Measurements from ENCODE around the gene DUSP16.
"Not testable (repeated sequence)": the region's sequence is repeated elsewhere in the genome, so short reads cannot be mapped to it uniquely, and the experiment has no call there.

Gene DUSP16

DNA sequence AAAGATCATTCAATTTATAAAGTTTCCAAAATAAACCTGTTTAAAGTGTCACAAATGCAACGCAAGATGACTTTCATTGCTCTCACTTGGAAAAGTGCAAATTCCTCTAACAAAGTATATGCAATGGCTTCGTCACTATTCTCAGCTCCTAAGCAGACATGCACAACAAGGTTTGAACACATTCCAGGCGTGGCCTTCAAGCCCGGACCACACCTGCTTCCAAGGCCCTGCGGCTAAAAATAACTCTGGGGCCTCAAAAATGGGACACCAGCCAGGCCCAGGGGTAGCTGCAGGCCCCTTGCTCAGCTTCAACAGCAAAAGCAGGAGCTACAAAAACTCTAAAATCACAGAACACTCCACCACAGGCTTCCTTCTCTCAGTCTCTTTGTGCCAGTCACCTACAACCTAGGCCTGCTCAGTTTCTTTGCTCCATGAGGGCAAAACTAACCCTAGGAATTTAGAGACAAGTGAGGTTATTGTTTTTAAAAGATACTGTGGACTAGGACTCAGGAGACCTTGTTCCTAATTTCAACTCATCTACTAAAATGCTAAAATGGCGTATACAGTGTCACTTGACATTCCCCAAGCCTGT, 29.3 kb downstream of the DUSP16 start:
- Histone ChIP-seq H3K36me3 (ENCODE audit: control insufficient read depth, insufficient read depth, low read length) (no peaks in the 10 kb centered on the region; the same call in 1 of the 2 replicates), H3K9me3 (ENCODE audit: control insufficient read depth, insufficient read depth, low read depth, low read length) (no peaks in the 10 kb centered on the region), H3K9ac (ENCODE audit: low read length) (no peak overlapping the region), H3K27ac (ENCODE audit: low read depth, low read length) (peak overlapping the region; percentile 7; the same call in 1 of the 2 replicates), H3K4me1 (ENCODE audit: control insufficient read depth, insufficient read depth, low read length) (peaks cover 16% of the 10 kb centered on the region), H3K27me3 (ENCODE audit: control insufficient read depth, insufficient read depth, low read length) (no peaks in the 10 kb centered on the region), H3K4me3 (ENCODE audit: low read depth, low read length) (no peak overlapping the region)

- H3K9me3 ChIP-seq (ENCODE audit: control insufficient read depth, insufficient read depth, low read depth, low read length), result no peaks in the 10 kb centered on the region
- no peaks in the 10 kb centered on the region for H3K27me3 ChIP-seq (ENCODE audit: control insufficient read depth, insufficient read depth, low read length)
- H3K4me3 ChIP-seq (ENCODE audit: low read depth, low read length), result no peak overlapping the region
- H3K36me3 ChIP-seq (ENCODE audit: control insufficient read depth, insufficient read depth, low read length), result no peaks in the 10 kb centered on the region; the same call in 1 of the 2 replicates
- no peak overlapping the region for H3K27ac ChIP-seq (ENCODE audit: low read depth, low read length)
- H3K4me1 ChIP-seq (ENCODE audit: control insufficient read depth, insufficient read depth, low read length), result peaks cover 27% of the 10 kb centered on the region
- no peak overlapping the region for H3K9ac ChIP-seq (ENCODE audit: low read length)
Measured at GRCh38 chr12:12531194-12531593, 31.5 kb downstream of the DUSP16 start.

DNA sequence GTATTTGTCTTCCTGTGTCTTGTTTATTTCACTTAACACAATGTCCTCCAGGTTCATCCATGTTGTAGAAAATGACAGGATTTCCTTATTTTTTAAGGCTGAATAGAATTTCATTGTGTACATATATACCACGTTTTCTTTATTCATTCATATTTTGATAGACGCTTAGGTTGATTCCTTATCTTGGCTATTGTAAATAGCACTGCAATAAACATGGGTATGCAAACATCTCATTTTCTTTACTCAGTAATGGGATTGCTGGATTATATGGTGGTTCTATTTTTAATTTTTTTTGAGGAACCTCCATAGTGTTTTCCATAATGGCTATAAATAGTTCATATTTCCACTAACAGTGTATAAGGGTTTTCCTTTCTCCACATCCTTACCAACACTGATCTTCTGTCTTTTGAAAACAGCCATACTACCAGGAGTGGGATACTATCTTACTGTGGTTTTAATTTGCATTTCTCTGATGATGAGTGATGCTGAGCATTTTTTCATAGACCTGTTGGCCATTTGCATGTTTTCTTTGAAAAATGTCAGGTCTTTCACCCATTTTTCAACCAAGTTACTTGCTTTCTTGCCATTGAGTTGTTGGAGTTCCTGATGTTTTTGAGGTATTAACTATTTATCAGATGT, 32.8 kb downstream of the DUSP16 start:
- H3K36me3 ChIP-seq (ENCODE audit: control insufficient read depth, insufficient read depth, low read length), result no peaks in the 10 kb centered on the region; the same call in 1 of the 2 replicates
- peaks cover 27% of the 10 kb centered on the region for H3K4me1 ChIP-seq (ENCODE audit: control insufficient read depth, insufficient read depth, low read length)
- H3K27ac ChIP-seq (ENCODE audit: low read depth, low read length), result no peak overlapping the region
- H3K4me3 ChIP-seq (ENCODE audit: low read depth, low read length), result no peak overlapping the region
- H3K27me3 ChIP-seq (ENCODE audit: control insufficient read depth, insufficient read depth, low read length), result no peaks in the 10 kb centered on the region
- H3K9ac ChIP-seq (ENCODE audit: low read length), result no peak overlapping the region
- H3K9me3 ChIP-seq (ENCODE audit: control insufficient read depth, insufficient read depth, low read depth, low read length), result no peaks in the 10 kb centered on the region

GRCh38 chr12:12528361-12529270, 34.0 kb downstream of the DUSP16 start:
- H3K36me3 ChIP-seq (ENCODE audit: control insufficient read depth, insufficient read depth, low read length), result no peaks in the 10 kb centered on the region; the same call in 1 of the 2 replicates
- H3K4me1 ChIP-seq (ENCODE audit: control insufficient read depth, insufficient read depth, low read length), result peaks cover 24% of the 10 kb centered on the region
- no peaks in the 10 kb centered on the region for H3K27me3 ChIP-seq (ENCODE audit: control insufficient read depth, insufficient read depth, low read length)
- no peak overlapping the region for H3K4me3 ChIP-seq (ENCODE audit: low read depth, low read length)
- H3K27ac ChIP-seq (ENCODE audit: low read depth, low read length), result no peak overlapping the region
- no peaks in the 10 kb centered on the region for H3K9me3 ChIP-seq (ENCODE audit: control insufficient read depth, insufficient read depth, low read depth, low read length)
- no peak overlapping the region for H3K9ac ChIP-seq (ENCODE audit: low read length)

GRCh38 chr12:12527820-12528296, 34.8 kb downstream of the DUSP16 start:
- Histone ChIP-seq H3K4me3 (ENCODE audit: low read depth, low read length) (no peak overlapping the region), H3K27ac (ENCODE audit: low read depth, low read length) (no peak overlapping the region), H3K9ac (ENCODE audit: low read length) (no peak overlapping the region), H3K9me3 (ENCODE audit: control insufficient read depth, insufficient read depth, low read depth, low read length) (no peaks in the 10 kb centered on the region), H3K27me3 (ENCODE audit: control insufficient read depth, insufficient read depth, low read length) (no peaks in the 10 kb centered on the region), H3K4me1 (ENCODE audit: control insufficient read depth, insufficient read depth, low read length) (peaks cover 19% of the 10 kb centered on the region), H3K36me3 (ENCODE audit: control insufficient read depth, insufficient read depth, low read length) (no peaks in the 10 kb centered on the region; the same call in 1 of the 2 replicates)

DNA sequence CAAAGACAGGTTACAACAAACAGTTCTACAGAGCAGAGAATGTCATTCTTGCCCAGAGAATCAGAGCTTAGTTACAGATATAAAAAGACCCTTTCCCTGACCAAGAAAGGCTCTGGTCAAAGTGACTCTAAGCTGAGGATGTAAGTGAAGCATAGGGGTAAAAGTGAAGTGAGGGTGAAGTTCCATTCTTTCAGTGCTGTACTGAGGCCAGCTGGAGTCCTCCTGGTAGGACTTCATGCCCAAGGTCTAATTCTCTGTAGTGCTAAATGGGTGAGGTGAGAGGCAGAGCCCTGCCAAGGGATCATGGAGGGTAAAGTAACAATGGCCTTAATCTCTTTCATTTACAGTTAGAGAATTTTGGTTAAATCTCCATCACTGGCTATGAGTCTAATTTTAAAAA, 38.5 kb downstream of the DUSP16 start:
- Histone ChIP-seq H3K27ac (ENCODE audit: low read depth, low read length) (no peak overlapping the region), H3K9me3 (ENCODE audit: control insufficient read depth, insufficient read depth, low read depth, low read length) (no peaks in the 10 kb centered on the region), H3K4me3 (ENCODE audit: low read depth, low read length) (no peak overlapping the region), H3K9ac (ENCODE audit: low read length) (no peak overlapping the region), H3K4me1 (ENCODE audit: control insufficient read depth, insufficient read depth, low read length) (peaks cover 48% of the 10 kb centered on the region), H3K36me3 (ENCODE audit: control insufficient read depth, insufficient read depth, low read length) (peaks cover 7% of the 10 kb centered on the region; the same call in 1 of the 2 replicates), H3K27me3 (ENCODE audit: control insufficient read depth, insufficient read depth, low read length) (no peaks in the 10 kb centered on the region)

DNA sequence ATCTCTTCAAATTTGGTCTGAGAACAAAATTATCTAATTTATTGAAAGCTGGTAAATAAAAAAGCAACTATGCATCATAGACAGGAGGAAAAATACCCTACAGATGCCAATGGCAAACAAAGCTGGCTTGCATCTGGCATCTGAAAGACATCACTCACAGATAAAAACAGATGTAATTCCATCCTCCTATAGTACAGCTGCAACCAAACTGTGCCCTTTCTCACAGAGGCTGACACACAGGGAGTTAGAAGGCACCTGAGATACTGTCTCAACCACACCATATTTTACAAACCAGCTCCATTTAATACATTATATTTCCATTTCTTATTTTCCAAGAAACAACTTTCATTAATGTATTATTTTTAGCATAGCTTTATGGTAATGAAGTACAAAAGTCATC, 39.4 kb downstream of the DUSP16 start:
- Histone ChIP-seq H3K36me3 (ENCODE audit: control insufficient read depth, insufficient read depth, low read length) (peaks cover 15% of the 10 kb centered on the region), H3K27ac (ENCODE audit: low read depth, low read length) (no peak overlapping the region), H3K9me3 (ENCODE audit: control insufficient read depth, insufficient read depth, low read depth, low read length) (no peaks in the 10 kb centered on the region), H3K4me1 (ENCODE audit: control insufficient read depth, insufficient read depth, low read length) (peaks cover 45% of the 10 kb centered on the region), H3K27me3 (ENCODE audit: control insufficient read depth, insufficient read depth, low read length) (no peaks in the 10 kb centered on the region), H3K4me3 (ENCODE audit: low read depth, low read length) (no peak overlapping the region), H3K9ac (ENCODE audit: low read length) (no peak overlapping the region)

GRCh38 chr12:12522657-12523056, 40.0 kb downstream of the DUSP16 start:
- not testable (repeated sequence) for H3K27me3 ChIP-seq (ENCODE audit: control insufficient read depth, insufficient read depth, low read length); H3K9me3 ChIP-seq (ENCODE audit: control insufficient read depth, insufficient read depth, low read depth, low read length); H3K27ac ChIP-seq (ENCODE audit: low read depth, low read length); H3K9ac ChIP-seq (ENCODE audit: low read length); H3K4me3 ChIP-seq (ENCODE audit: low read depth, low read length)
- Histone ChIP-seq H3K4me1 (ENCODE audit: control insufficient read depth, insufficient read depth, low read length) (peaks cover 39% of the 10 kb centered on the region), H3K36me3 (ENCODE audit: control insufficient read depth, insufficient read depth, low read length) (peaks cover 20% of the 10 kb centered on the region)

DNA sequence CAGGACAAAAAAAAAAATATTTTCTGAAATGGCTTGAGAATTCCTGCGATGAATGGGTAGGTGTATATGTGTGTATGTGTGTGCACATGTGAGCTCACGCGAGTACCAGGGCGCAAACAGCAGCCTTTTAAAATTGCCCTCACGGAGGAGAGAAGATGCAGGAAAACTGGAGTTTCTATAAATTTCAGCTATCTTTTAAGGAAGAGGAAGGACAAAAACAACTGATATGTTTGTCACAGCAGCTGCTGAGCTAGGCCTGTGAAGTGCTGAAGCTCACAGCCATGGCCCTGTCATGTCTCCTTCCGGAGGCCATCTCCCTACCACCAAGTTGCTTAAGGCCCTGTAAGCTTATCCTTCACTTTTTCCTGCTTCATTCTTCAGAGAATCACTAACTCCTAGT, 40.8 kb downstream of the DUSP16 start:
- Histone ChIP-seq H3K9me3 (ENCODE audit: control insufficient read depth, insufficient read depth, low read depth, low read length) (no peaks in the 10 kb centered on the region), H3K27ac (ENCODE audit: low read depth, low read length) (no peak overlapping the region), H3K4me3 (ENCODE audit: low read depth, low read length) (no peak overlapping the region), H3K27me3 (ENCODE audit: control insufficient read depth, insufficient read depth, low read length) (no peaks in the 10 kb centered on the region), H3K4me1 (ENCODE audit: control insufficient read depth, insufficient read depth, low read length) (peaks cover 37% of the 10 kb centered on the region), H3K36me3 (ENCODE audit: control insufficient read depth, insufficient read depth, low read length) (peaks cover 27% of the 10 kb centered on the region), H3K9ac (ENCODE audit: low read length) (no peak overlapping the region)

DNA sequence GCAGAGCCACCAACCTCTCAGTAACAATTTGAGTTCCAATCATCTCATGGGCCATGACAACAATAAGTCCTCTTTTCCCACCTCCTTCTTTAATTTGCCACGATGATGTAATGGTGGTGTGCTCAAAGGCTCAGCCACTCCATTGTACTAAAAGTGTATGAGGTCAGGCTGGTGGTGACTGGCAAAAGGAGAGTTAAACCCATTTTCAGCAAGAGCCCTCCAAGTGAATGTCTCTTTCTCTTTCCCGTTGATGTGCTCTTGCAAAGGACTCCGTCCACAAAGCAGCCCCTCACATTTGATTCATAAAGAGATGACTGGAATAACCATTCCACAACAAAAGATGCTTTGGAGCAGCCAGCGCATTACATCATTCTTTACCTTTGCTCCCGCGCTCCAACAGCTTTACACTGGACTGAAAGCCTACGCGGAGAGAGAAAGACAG, 41.6 kb downstream of the DUSP16 start:
- Histone ChIP-seq H3K27me3 (ENCODE audit: control insufficient read depth, insufficient read depth, low read length) (no peaks in the 10 kb centered on the region), H3K4me1 (ENCODE audit: control insufficient read depth, insufficient read depth, low read length) (peaks cover 34% of the 10 kb centered on the region), H3K27ac (ENCODE audit: low read depth, low read length) (no peak overlapping the region), H3K9ac (ENCODE audit: low read length) (no peak overlapping the region), H3K4me3 (ENCODE audit: low read depth, low read length) (no peak overlapping the region), H3K36me3 (ENCODE audit: control insufficient read depth, insufficient read depth, low read length) (peaks cover 32% of the 10 kb centered on the region), H3K9me3 (ENCODE audit: control insufficient read depth, insufficient read depth, low read depth, low read length) (no peaks in the 10 kb centered on the region)

DNA sequence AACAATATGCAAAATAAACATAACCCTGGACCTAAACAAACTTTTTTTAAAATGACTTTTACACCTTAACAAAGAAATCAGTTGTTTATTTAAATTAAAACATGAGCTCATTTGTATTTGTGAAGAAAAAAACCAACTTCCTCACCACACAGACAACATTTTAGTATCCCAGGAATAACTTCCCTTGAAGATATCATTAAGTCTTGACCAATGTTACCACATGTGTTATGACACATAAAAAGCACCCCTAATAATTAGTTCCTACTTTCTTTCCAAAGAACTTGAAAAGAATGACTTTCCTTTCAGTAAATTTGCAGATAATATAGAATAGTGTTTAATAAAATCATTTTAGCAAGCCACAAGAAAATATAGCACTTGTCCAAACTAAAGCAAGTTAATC, 42.4 kb downstream of the DUSP16 start:
- Histone ChIP-seq H3K4me1 (ENCODE audit: control insufficient read depth, insufficient read depth, low read length) (peaks cover 34% of the 10 kb centered on the region), H3K36me3 (ENCODE audit: control insufficient read depth, insufficient read depth, low read length) (peaks cover 33% of the 10 kb centered on the region), H3K27ac (ENCODE audit: low read depth, low read length) (no peak overlapping the region), H3K27me3 (ENCODE audit: control insufficient read depth, insufficient read depth, low read length) (no peaks in the 10 kb centered on the region), H3K4me3 (ENCODE audit: low read depth, low read length) (no peak overlapping the region), H3K9me3 (ENCODE audit: control insufficient read depth, insufficient read depth, low read depth, low read length) (no peaks in the 10 kb centered on the region), H3K9ac (ENCODE audit: low read length) (no peak overlapping the region)

All from HUES6 (cell line).